GM19239 (cell line): ENCODE measurements around the gene PRMT7.

Experiments used
- DNase-seq: peaks from one replicate; pipeline ENCODE4 v3.0.0; 2011; ENCODE audit warnings: low spot score; ENCODE audit not compliant: insufficient read length
- FAIRE-seq: peaks from 2 replicates; lab custom pipeline; 2011; peaks lifted over from hg19 to GRCh38; lab: Jason Lieb, UNC

PRMT7 gene

DNA sequence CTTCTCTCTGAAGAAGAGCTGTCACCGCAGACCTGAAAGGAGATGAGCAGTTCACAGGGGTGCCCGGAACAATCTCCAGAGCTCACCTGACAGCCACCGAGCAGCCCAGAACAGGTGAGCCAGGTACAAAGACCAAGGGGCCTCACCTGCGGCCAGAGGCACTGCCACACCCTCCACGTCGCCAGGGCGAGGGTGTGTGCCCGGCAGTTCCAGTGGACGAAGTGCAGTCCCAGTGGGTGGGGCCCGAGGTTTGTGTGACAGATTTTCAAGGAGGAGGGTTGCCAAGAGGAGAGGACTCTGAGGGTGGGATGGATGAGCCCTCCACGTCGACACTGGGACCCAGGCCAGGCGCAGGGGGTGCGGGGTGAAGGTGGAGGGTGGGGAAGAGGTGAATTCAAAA, 75.8 kb downstream of the PRMT7 start:
- no peak for FAIRE-seq
- DNase-seq: no peak

DNA sequence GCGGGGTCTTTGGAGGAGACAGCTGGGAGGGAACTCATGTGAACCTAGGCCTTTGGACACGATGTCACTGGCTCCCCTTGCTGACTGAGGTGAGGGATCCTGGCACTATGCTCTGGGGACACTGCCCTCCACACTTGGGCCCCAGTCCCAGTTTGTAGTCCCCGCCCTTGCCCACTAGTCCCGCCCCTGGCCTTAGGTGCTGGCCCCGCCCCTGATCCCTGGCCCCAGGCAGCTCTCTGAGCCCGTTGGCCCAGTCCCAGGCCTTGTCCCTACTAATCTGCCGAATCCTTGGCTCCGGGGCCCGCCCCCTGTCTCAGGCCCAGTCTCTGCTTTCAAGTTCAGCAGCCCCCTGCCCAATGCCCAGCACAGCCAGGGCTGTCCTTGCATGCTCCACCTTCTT, 76.5 kb downstream of the PRMT7 start:
- DNase-seq: no peak
- no peak for FAIRE-seq

GRCh38 chr16:68388124-68388523, 77.3 kb downstream of the PRMT7 start:
- DNase-seq (no peak), FAIRE-seq (no peak)

DNA sequence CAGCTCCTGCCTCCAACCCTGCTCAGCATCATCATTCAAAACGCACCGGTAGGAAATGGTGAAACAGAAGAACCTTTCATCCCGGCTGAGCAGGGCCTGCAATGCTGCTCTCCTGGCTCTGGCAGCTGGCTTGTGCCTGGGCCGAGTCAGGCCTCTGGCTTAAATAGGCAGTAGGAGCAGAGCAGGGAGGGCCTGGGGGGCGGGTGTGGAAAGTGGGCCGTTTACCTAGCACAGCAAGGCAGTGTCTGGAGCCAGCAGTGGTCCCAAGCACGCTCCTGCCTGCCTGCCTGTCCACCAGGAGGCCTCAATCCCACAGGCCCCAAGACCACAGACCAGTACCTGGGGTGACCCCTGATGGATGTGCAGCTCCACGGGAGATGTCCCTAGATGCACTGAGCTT, 78.2 kb downstream of the PRMT7 start:
- DNase-seq (no peak), FAIRE-seq (no peak)

GRCh38 chr16:68389750-68390371, 79.0 kb downstream of the PRMT7 start:
- FAIRE-seq (no peak), DNase-seq (no peak)

GRCh38 chr16:68393333-68393732, 82.5 kb downstream of the PRMT7 start:
- FAIRE-seq (no peak), DNase-seq (no peak)

GRCh38 chr16:68395167-68395786, 84.5 kb downstream of the PRMT7 start:
- no peak for FAIRE-seq

GRCh38 chr16:68395815-68396214, 85.0 kb downstream of the PRMT7 start:
- no peak for FAIRE-seq

More at GRCh38 chr16:68395167-68395786, 84.5 kb downstream of the PRMT7 start:
- DNase-seq: no peak

GRCh38 chr16:68396481-68396880, 85.7 kb downstream of the PRMT7 start:
- FAIRE-seq (peak; percentile 57), DNase-seq (no peak)

More at GRCh38 chr16:68395815-68396214, 85.0 kb downstream of the PRMT7 start:
- no peak for DNase-seq

GRCh38 chr16:68397710-68398201, 86.9 kb downstream of the PRMT7 start:
- no peak for DNase-seq
- FAIRE-seq: no peak

- no peak for DNase-seq
- FAIRE-seq: no peak
Measured at GRCh38 chr16:68399456-68399855, 88.6 kb downstream of the PRMT7 start.

GRCh38 chr16:68400083-68400923, 89.5 kb downstream of the PRMT7 start:
- no peak for DNase-seq
- no peak for FAIRE-seq

GRCh38 chr16:68400924-68401460, 90.2 kb downstream of the PRMT7 start:
- DNase-seq: no peak
- no peak for FAIRE-seq

DNA sequence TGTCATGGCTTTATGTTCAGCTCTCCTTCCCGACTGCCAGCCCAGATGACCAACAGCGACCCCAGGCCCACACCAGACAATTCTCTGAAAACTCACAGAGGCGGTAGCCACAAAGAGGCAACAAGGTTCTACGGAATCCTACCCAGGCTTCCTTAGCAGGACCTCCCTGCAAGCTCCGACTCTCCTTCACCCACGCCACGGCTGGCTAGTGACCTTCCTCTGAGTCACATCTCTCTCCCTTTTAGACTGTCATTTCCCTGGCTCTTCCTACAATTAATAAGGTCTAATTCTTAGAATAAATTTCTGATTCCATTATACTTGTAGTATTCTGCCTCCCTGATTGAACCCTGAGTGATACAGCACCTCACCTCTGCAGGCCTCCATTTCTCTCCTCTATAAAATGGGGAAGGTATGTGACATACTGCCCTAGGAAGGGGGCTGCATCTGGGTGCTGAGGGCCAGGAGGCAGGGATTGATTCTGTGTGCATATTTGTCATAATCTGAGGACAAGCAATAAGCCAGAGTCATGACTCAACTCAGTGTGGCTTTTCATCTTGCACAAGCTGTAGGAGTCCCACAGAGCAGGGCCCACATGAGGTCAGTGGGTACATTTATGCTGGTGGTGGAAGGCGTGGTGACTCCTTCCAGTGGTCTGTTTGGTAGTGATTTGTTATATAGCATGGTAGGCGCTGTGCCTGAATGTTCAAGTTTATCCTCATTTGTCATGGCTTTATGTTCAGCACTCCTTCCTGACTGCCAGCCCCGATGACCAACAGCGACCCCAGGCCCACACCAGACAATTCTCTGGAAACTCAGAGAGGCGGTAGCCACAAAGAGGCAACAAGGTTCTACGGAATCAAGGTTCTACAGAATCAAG, 91.3 kb downstream of the PRMT7 start:
- FAIRE-seq: no peak
- DNase-seq: no peak

GRCh38 chr16:68402748-68403040, 91.9 kb downstream of the PRMT7 start:
- DNase-seq: no peak

DNA sequence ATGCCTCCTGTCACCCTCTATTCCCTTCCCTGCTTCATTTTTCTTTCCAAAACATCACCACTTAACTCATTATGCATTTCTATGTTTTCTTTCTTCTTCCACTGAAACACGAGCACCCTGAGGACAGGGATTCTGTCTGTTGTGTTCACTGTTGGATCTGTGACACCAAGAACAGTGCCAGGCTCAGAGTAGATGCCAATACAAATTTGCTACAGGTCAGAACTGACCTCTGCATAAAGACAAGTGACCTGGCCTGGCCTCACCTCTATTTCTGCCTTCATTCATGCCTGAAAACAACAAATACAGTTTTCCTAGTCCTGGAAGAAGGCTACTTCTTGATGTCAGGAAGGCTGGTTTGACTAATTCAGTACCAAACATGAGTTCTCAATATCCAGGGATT, 92.4 kb downstream of the PRMT7 start:
- DNase-seq (no peak), FAIRE-seq (no peak)

More at GRCh38 chr16:68402748-68403040, 91.9 kb downstream of the PRMT7 start:
- FAIRE-seq: no peak

DNA sequence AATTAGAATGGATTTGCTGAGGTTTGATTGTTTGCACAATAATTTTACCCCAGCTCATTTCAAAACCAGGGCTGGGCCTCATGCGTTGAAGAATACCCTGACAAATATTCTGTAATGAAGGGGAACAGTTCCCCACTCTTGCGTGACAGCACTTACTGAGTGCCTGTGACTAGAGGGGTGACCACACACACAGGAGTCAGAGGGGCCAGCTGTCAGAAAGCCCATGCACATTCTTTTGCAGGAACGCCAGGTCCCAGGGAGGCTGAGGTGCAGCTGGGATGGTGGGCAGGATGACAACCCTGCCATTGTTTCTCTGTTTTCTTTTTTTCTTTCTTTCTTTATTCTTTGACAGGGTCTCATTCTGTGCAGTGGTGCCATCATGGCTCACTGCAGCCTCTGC, 92.9 kb downstream of the PRMT7 start:
- no peak for DNase-seq

DNA sequence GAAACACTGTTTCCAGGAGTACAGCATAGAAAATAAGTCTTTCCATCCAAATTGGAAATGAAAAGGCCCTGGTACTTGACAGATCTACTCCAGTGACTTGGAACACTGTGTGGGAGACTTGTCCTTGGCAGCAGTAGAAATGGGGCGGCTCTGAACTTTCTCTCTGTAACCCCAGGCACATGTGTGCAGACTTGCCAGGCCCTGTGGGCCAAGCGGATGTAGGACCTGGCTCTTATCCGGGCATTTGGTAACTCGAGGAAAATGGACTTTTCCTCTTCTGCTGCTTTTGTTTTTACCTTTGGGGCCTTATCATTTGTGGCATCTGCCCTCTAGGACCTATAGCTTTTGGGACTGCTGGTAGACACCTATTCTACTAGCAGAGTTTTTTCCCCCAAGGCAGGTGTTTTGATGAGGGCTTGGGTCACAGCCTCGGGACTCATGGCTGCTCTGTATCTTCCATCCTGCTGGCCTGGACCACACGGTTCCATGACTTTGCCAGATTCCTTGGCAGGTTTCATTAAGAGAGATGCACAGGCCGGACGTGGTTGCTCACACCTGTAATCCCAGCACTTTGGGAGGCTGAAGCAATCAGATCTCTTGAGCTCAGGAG, 94.0 kb downstream of the PRMT7 start:
- DNase-seq (no peak), FAIRE-seq (no peak)

More for the DNA sequence above, 92.9 kb downstream of the PRMT7 start:
- FAIRE-seq: no peak

- FAIRE-seq (no peak), DNase-seq (no peak)
Measured at GRCh38 chr16:68406458-68407152, 95.8 kb downstream of the PRMT7 start.
